Heart right ventricle (tissue), 16 donors: ENCODE results near the gene CALU. TPM values are rescaled to one million over a fixed set of nuclear protein-coding genes. Genes with fewer than 3 reads are reported as not detected.

Experiments used
- ATAC-seq, 8 donors: fragments of 200-7000 bp; cut with Tn5 transposase; one replicate each; pipeline ENCODE4 v1.9.1; 2020; ENCODE audit warnings: mild to moderate bottlenecking in 8 of 8, moderate library complexity in 8 of 8, moderate number of reproducible peaks in 1 of 8
- DNase-seq, 2 donors: peaks; one replicate each; pipeline ENCODE4 v3.0.0-alpha.2; 2020
- H3K27ac ChIP-seq, 10 donors: fragments of 200-600 bp; sonication (generic) in 2 of 10; one replicate each; pipeline versions ENCODE4 v1.5.0 to v1.8.0; 2020 to 2022; ENCODE audit warnings: mild to moderate bottlenecking in 3 of 10
- H3K27me3 ChIP-seq, 7 donors: fragments of 200-600 bp; one replicate each; pipeline ENCODE4 v1.8.0; 2021 to 2022; ENCODE audit warnings: mild to moderate bottlenecking in 2 of 7
- H3K36me3 ChIP-seq, 9 donors: fragments of 200-600 bp; sonication (generic) in 1 of 9; one replicate each; pipeline versions ENCODE4 v1.5.0 to v1.8.0; 2020 to 2022; ENCODE audit warnings: mild to moderate bottlenecking in 2 of 9
- H3K4me1 ChIP-seq, 9 donors: fragments of 200-600 bp; sonication (generic) in 1 of 9; one replicate each; pipeline versions ENCODE4 v1.5.0 to v1.8.0; 2020 to 2022; ENCODE audit warnings: mild to moderate bottlenecking in 4 of 9
- H3K4me3 ChIP-seq, 10 donors: fragments of 200-600 bp; sonication (generic) in 2 of 10; one replicate each; pipeline versions ENCODE4 v1.5.0 to v1.8.0; 2020 to 2022; ENCODE audit warnings: mild to moderate bottlenecking in 7 of 10, moderate library complexity in 2 of 10
- H3K9me3 ChIP-seq, 11 donors: fragments of 200-600 bp in 10 of 11; sonication (generic) in 2 of 11; one replicate each; pipeline versions ENCODE4 v1.5.0 to v1.8.0; 2013 to 2022; ENCODE audit warnings: mild to moderate bottlenecking in 2 of 11, control low read depth in 1 of 11, moderate library complexity in 1 of 11
- CTCF ChIP-seq, 9 donors: fragments of 200-600 bp; sonication (generic) in 2 of 9; IDR thresholded peaks; one replicate each; pipeline versions ENCODE4 v1.5.0 to v1.8.0; 2021 to 2022; ENCODE audit warnings: antibody characterized with exemption in 9 of 9, mild to moderate bottlenecking in 5 of 9, moderate library complexity in 1 of 9
- WGBS, 2 donors: extraction: QIAGEN DNeasy Blood & Tissue Kit; methylation state at CpG; one replicate each; pipeline ENCODE4 v1.1.7; 2013; ENCODE audit warnings: inconsistent platforms in 1 of 2; 5-methylcytosine and 5-hydroxymethylcytosine counted together
- intact Hi-C, 10 donors: fragments of 100-400 bp; cut with DNase I; formaldehyde crosslinking; loops; one replicate each; pipeline versions ENCODE4 v1.11.1 to v1.14.2; 2022
- long read RNA-seq, 3 donors: library from polyadenylated mRNA; unstranded; transcript quantifications; one replicate each; pipeline ENCODE4 v2.0.0, GENCODE V29; 2020 to 2021
- polyA plus RNA-seq, 2 donors: library from polyadenylated mRNA; stranded (reverse); fragments of 200-250 nt; gene quantifications; one replicate each; pipeline ENCODE4 v1.2.3, GENCODE V29; 2013
- total RNA-seq, 10 donors: library from RNA; stranded (reverse); fragmentation: NEBNext Ultra II Directional in 3 of 10; extraction: Animal tissue kit (Norgen Biotek cat#: 25700) in 3 of 10; gene quantifications; one replicate each; pipeline versions ENCODE4 v1.2.1 to v1.2.4, GENCODE V29; 2021 to 2023
- donor health status: Arrhythmogenic right ventricular cardiomyopathy.
- donor health status: ischemic (EF 13 %, LVEDD 7.1; RV severe dilation, severe dysfunction).
- donor health status: healthy with polysubstance abuse.
- donor health status: DM: no; HTN: yes; CAD: no.
- donor health status: DM: no; HTN: no; CAD: no.
- donor health status: ischemic (EF 25% LVEDD 6.9; RV normal size, moderate dysfunction).
- donor health status: ischemic (EF 25% LVEDD 5.7; RV mildly dilated, moderate dysfunction).
- donor health status: healthy.
- donor health status: DM: yes; HTN: yes; CAD: no.
- donor health status: Ischemic cardiomyopathy.
- donor health status: ischemic (EF 35%, LVEDD 5.7; RV mildly dilated, moderate dysfunction).
- donor health status: nonischemic (EF 11% LVEDD 7.7; RV severe dilation, severe dysfunction).
- donor health status: DM: yes; HTN: yes; CAD: no.
- donor health status: PGD.
- donor health status: ischemic (EF 29% LVEDD 5.4; RV normal size, mild dysfunction).
- donor health status: nonischemic (EF 23%, LVEDD 6.1; RV moderate dilation, normal function).

The CALU gene
- total RNA-seq (100 to 1,000 TPM; 197 to 333 (median 249) TPM), polyA plus RNA-seq (100 to 1,000 TPM in 1 of 2 donors, 10 to 100 TPM in 1; 39.9 to 260 TPM)
- long read RNA-seq, donor 1, transcript CALU-201 (7 exons, 3,357 nt): major isoform, 431 of 521 reads
- long read RNA-seq, donor 1, transcript CALU-202 (7 exons, 2,438 nt): minor isoform, 60 of 521 reads
- long read RNA-seq, donor 1, partial matches to known transcripts: 10 of 521 reads
- long read RNA-seq, donor 1, other reads (novel, unspliced or antisense): 19 of 521 reads
- long read RNA-seq, donor 2, full-length matches to known transcripts: 723 of 774 reads
- long read RNA-seq, donor 2, partial matches to known transcripts: 40 of 774 reads
- long read RNA-seq, donor 2, other reads (novel, unspliced or antisense): 11 of 774 reads
- long read RNA-seq, donor 3, full-length matches to known transcripts: 1,670 of 1,797 reads
- long read RNA-seq, donor 3, partial matches to known transcripts: 99 of 1,797 reads
- long read RNA-seq, donor 3, other reads (novel, unspliced or antisense): 28 of 1,797 reads

DNA sequence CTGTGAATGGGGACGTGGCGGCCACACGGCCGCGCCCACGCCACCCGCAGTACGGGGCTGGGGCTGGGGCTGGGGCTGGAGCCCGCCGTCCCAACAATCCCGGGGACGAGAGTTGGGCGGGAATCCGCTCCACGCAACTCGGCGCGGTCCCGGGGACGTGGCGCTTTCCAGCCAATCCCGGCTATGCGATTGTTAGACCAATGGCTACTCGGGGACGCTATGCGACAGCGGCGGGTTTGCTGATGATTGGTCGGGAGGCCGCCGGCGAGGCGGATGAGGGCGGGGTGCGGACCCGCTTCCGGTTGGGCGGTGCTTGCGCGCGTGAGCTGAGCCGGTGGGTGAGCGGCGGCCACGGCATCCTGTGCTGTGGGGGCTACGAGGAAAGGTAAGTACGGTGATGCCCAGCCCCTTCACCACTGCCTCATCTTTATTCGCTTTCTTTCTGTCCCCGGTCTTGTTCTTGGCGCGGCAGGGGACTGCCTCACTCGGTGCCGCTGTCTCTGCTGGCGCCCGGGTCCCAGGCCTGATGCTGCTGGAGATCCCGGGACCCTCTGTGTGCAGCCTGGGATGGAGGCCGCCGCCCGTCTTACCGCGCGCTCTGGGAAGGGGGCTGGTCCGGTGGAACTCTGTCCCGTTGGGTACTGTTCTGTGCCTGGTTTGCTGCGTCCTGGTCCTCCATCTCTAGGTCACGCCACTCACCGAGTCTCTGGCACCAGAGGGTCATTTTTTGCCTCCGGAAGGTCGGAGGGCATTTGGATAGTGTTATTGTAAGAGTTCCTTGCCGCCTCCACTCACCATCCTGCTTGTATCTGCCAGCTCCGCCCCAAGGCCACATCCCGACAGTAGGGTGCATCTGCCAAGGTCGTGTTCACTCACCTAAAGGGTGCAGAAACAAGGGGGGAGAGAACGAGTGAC lies at the start of gene CALU:
TSS of gene CALU (plus strand) at position 312 of the 915 bp plus-strand sequence. CDS start 9,225 bp downstream, outside the sequence.
- WGBS, 2 donors: 0% methylated on average over 74 of the region's 74 CpGs
- Histone ChIP-seq H3K4me3 (peak within 1 kb of the TSS; percentile 69 to 99 (median 93)), H3K4me1 (peaks cover 3 to 62% (median 47%) of the 10 kb centered on the region in 9 donors), H3K27ac (peak within 1 kb of the TSS; percentile 49 to 97 (median 94)), H3K27me3 (no peaks in the 10 kb centered on the region), H3K36me3 (peaks cover 0 to 9% (median 0%) of the 10 kb centered on the region in 9 donors), H3K9me3 (no peaks in the 10 kb centered on the region)
- DNase-seq (peak; percentile 96 to 97), ATAC-seq (peak; percentile 97 to 99 (median 98))
- no peak for TF ChIP-seq CTCF (IDR thresholded peaks at IDR 0.05)
- intact Hi-C loops: loop anchor here in 7 of 10 donors (1.0 to 10.0 kb wide), 5 partner anchors 91 to 135 kb away; partner anchors contain the start of genes ATP6V1F (in 5 of the 7) and FLNC (in 1 of the 7)

GRCh38 chr7:128691227-128691626 lies 47.9 kb upstream of the CALU start:
- Histone ChIP-seq H3K27me3 (peaks cover 0 to 11% (median under 1%) of the 10 kb centered on the region in 7 donors), H3K4me3 (no peak overlapping the region), H3K4me1 (no peaks in the 10 kb centered on the region), H3K9me3 (no peaks in the 10 kb centered on the region), H3K27ac (no peak overlapping the region), H3K36me3 (peaks cover 0 to 4% (median 0%) of the 10 kb centered on the region in 9 donors)
- no peak for ATAC-seq
- 63 to 73% methylated on average over 1 of the region's 1 CpG for WGBS, 2 donors
- no peak for TF ChIP-seq CTCF (IDR thresholded peaks at IDR 0.05)
- no peak for DNase-seq
- intact Hi-C loops: no loop called here

- no peak overlapping the region for H3K4me3 ChIP-seq
- DNase-seq: no peak
- WGBS, 2 donors: 77 to 78% methylated on average over 7 of the region's 7 CpGs
- H3K27ac ChIP-seq: no peak overlapping the region
- H3K36me3 ChIP-seq: no peaks in the 10 kb centered on the region
- intact Hi-C loops: no loop called here
- peaks cover 0 to 26% (median 16%) of the 10 kb centered on the region in 7 donors for H3K27me3 ChIP-seq
- peaks cover 0 to 8% (median 6%) of the 10 kb centered on the region in 9 donors for H3K4me1 ChIP-seq
- no peak for ATAC-seq
- no peak for TF ChIP-seq CTCF (IDR thresholded peaks at IDR 0.05)
- no peaks in the 10 kb centered on the region for H3K9me3 ChIP-seq
These were observed 46.4 kb upstream of the CALU start for GRCh38 chr7:128692623-128693270.
